Caco-2 (cell line): ENCODE data around the gene XPOT. TPM values are rescaled to one million over a fixed set of nuclear protein-coding genes. Genes with fewer than 3 reads are reported as not detected.

Source experiments
- BruUV-seq: library from RNA; stranded (reverse); fragments of 400-500 nt; replicated peaks from 2 replicates; lab custom pipeline; 2021; lab: Mats Ljungman, UMichigan
- CTCF ChIA-PET: fragments of 300-600 bp; sonication (Branson Sonifier 250); formaldehyde crosslinking; loops from one replicate; lab custom pipeline; 2022; ENCODE audit warnings: antibody characterized with exemption; lab: Charles Lee
- POLR2A ChIA-PET: fragments of 300-600 bp; sonication (Branson Sonifier 250); formaldehyde crosslinking; loops from one replicate; lab custom pipeline; 2022; ENCODE audit warnings: antibody characterized with exemption; lab: Charles Lee
- DNase-seq, 2 experiments: peaks; one replicate each; pipeline versions ENCODE4 v3.0.0 to v3.0.0-alpha.2; 2020 to 2022
- H3K27me3 ChIP-seq: replicated peaks from 2 replicates; pipeline ENCODE4 v1.6.0; 2011; ENCODE audit warnings: low read length; ENCODE audit not compliant: control insufficient read depth, insufficient read depth
- H3K36me3 ChIP-seq: 2 replicates; pipeline ENCODE4 v1.5.1; 2011; ENCODE audit warnings: low read length; ENCODE audit not compliant: control insufficient read depth, insufficient read depth
- H3K4me1 ChIP-seq: fragments of 250-450 bp; sonication (Bioruptor Pico); 2 replicates; pipeline ENCODE4 v1.5.1; 2020; ENCODE audit warnings: mild to moderate bottlenecking
- H3K4me3 ChIP-seq: 2 replicates; pipeline ENCODE4 v1.5.1; 2011; ENCODE audit warnings: low read depth, mild to moderate bottlenecking, control low read depth, low read length
- H3K9me3 ChIP-seq: fragments of 250-450 bp; sonication (Bioruptor Pico); 2 replicates; pipeline ENCODE4 v1.5.1; 2020; ENCODE audit warnings: mild to moderate bottlenecking, moderate library complexity
- H3K27ac Mint-ChIP-seq: one replicate; pipeline ENCODE4 v1.8.0; 2022; ENCODE audit warnings: mixed read lengths; ENCODE audit not compliant: unreplicated experiment
- H3K27me3 Mint-ChIP-seq: one replicate; pipeline ENCODE4 v1.8.0; 2022; ENCODE audit warnings: mixed read lengths; ENCODE audit not compliant: insufficient read depth, unreplicated experiment
- H3K36me3 Mint-ChIP-seq: one replicate; pipeline ENCODE4 v1.8.0; 2022; ENCODE audit warnings: mild to moderate bottlenecking, mixed read lengths; ENCODE audit not compliant: insufficient read depth, unreplicated experiment
- H3K4me1 Mint-ChIP-seq: one replicate; pipeline ENCODE4 v1.8.0; 2022; ENCODE audit warnings: low read depth, mixed read lengths; ENCODE audit not compliant: unreplicated experiment
- H3K4me3 Mint-ChIP-seq: one replicate; pipeline ENCODE4 v1.8.0; 2022; ENCODE audit warnings: mild to moderate bottlenecking, moderate library complexity, mixed read lengths; ENCODE audit not compliant: unreplicated experiment
- H3K9me3 Mint-ChIP-seq: one replicate; pipeline ENCODE4 v1.8.0; 2022; ENCODE audit warnings: mixed read lengths; ENCODE audit not compliant: unreplicated experiment
- CTCF ChIP-seq, 2 experiments: fragments of 200-600 bp in 1 of 2; IDR thresholded peaks; 1 replicate in 1 of 2; 2 replicates in 1 of 2; pipeline versions ENCODE4 v1.5.1 to v1.8.0; 2011 to 2022; ENCODE audit warnings: antibody characterized with exemption in 1 of 2, control low read depth in 1 of 2, inconsistent platforms in 1 of 2, low read depth in 1 of 2, low read length in 1 of 2, mild to moderate bottlenecking in 1 of 2, moderate library complexity in 1 of 2; ENCODE audit not compliant: insufficient read depth in 1 of 2, severe bottlenecking in 1 of 2, unreplicated experiment in 1 of 2
- intact Hi-C: fragments of 100-400 bp; cut with micrococcal nuclease; formaldehyde crosslinking; loops from one replicate; pipeline ENCODE4 v1.10.0; 2022; ENCODE audit not compliant: unreplicated experiment
- total RNA-seq: library from RNA; stranded (reverse); gene quantifications from 2 replicates; pipeline ENCODE4 v1.2.3, GENCODE V29; 2022

The XPOT gene
- total RNA-seq, 1 experiment from 2014 or later, result 174 TPM

- ChIA-PET CTCF (interaction anchor here (0.5 kb wide), 1 partner anchor 243 kb away, joined by 6 read pairs; no protein-coding TSS in a partner anchor), POLR2A (no interaction called here)
- no peaks in the 10 kb centered on the region for H3K9me3 Mint-ChIP-seq
- no peaks in the 10 kb centered on the region for H3K27me3 Mint-ChIP-seq
- Histone ChIP-seq H3K9me3 (no peaks in the 10 kb centered on the region), H3K36me3 (no peaks in the 10 kb centered on the region), H3K27me3 (no peaks in the 10 kb centered on the region), H3K4me1 (peaks cover 4% of the 10 kb centered on the region; the same call in 1 of the 2 replicates), H3K4me3 (peak overlapping the region; percentile 98)
- intact Hi-C loops, result loop anchor here (5.0 to 10.0 kb wide), 3 partner anchors 45 to 245 kb away; no protein-coding TSS in a partner anchor
- TF ChIP-seq CTCF (IDR thresholded peaks at IDR 0.05; ENCODE audit: insufficient read depth in 1 of 2, low read depth in 1 of 2, low read length in 1 of 2, severe bottlenecking in 1 of 2, unreplicated experiment in 1 of 2), result no peak
- peak overlapping the region; percentile 86 for H3K27ac Mint-ChIP-seq
- H3K36me3 Mint-ChIP-seq, result peaks cover 61% of the 10 kb centered on the region
- peak; percentile 47 to 66 for DNase-seq
- TSS peak; percentile 44 for BruUV-seq
- peaks cover 15% of the 10 kb centered on the region for H3K4me1 Mint-ChIP-seq
- peak overlapping the region; percentile 83 for H3K4me3 Mint-ChIP-seq
These were observed 48.6 kb downstream of the XPOT start for GRCh38 chr12:64452559-64453329.

- ChIA-PET CTCF (interaction anchor here (0.7 kb wide), 1 partner anchor 158 kb away, joined by 3 read pairs; no protein-coding TSS in a partner anchor), POLR2A (interaction anchor here (0.6 kb wide), 1 partner anchor 13 kb away, joined by 3 read pairs; no protein-coding TSS in a partner anchor)
- no peaks in the 10 kb centered on the region for H3K27me3 ChIP-seq
- Mint-ChIP-seq H3K4me1 (peaks cover 25% of the 10 kb centered on the region), H3K9me3 (no peaks in the 10 kb centered on the region), H3K27ac (no peak overlapping the region), H3K27me3 (no peaks in the 10 kb centered on the region), H3K4me3 (no peak overlapping the region), H3K36me3 (peaks cover 55% of the 10 kb centered on the region)
- H3K9me3 ChIP-seq, result no peaks in the 10 kb centered on the region
- peaks cover 4% of the 10 kb centered on the region; the same call in 1 of the 2 replicates for H3K4me1 ChIP-seq
- H3K4me3 ChIP-seq, result no peak overlapping the region
- DNase-seq, result no peak
- TF ChIP-seq CTCF (IDR thresholded peaks at IDR 0.05; ENCODE audit: insufficient read depth in 1 of 2, low read depth in 1 of 2, low read length in 1 of 2, severe bottlenecking in 1 of 2, unreplicated experiment in 1 of 2), result no peak
- no peaks in the 10 kb centered on the region for H3K36me3 ChIP-seq
- BruUV-seq, result no TSS peak
- intact Hi-C loops, result loop anchor here (10.0 kb wide), 1 partner anchor 169 kb away; no protein-coding TSS in a partner anchor
These were observed 51.3 kb downstream of the XPOT start for GRCh38 chr12:64455506-64455905.

GRCh38 chr12:64456119-64456518 lies 51.9 kb downstream of the XPOT start:
- no peak for DNase-seq
- no peak for TF ChIP-seq CTCF (IDR thresholded peaks at IDR 0.05; ENCODE audit: insufficient read depth in 1 of 2, low read depth in 1 of 2, low read length in 1 of 2, severe bottlenecking in 1 of 2, unreplicated experiment in 1 of 2)
- POLR2A ChIA-PET, result interaction anchor here (0.6 kb wide), 1 partner anchor 13 kb away, joined by 3 read pairs; no protein-coding TSS in a partner anchor
- Mint-ChIP-seq H3K27me3 (no peaks in the 10 kb centered on the region), H3K4me1 (peaks cover 20% of the 10 kb centered on the region), H3K36me3 (peaks cover 48% of the 10 kb centered on the region), H3K4me3 (no peak overlapping the region), H3K9me3 (no peaks in the 10 kb centered on the region), H3K27ac (no peak overlapping the region)
- Histone ChIP-seq H3K4me1 (peaks cover 4% of the 10 kb centered on the region; the same call in 1 of the 2 replicates), H3K4me3 (no peak overlapping the region), H3K27me3 (no peaks in the 10 kb centered on the region), H3K36me3 (no peaks in the 10 kb centered on the region), H3K9me3 (no peaks in the 10 kb centered on the region)
- intact Hi-C loops, result loop anchor here (10.0 kb wide), 1 partner anchor 169 kb away; no protein-coding TSS in a partner anchor
- CTCF ChIA-PET, result no interaction called here
- BruUV-seq, result no TSS peak
